ENCODE measurements around the gene DNAJC4.

DNA sequence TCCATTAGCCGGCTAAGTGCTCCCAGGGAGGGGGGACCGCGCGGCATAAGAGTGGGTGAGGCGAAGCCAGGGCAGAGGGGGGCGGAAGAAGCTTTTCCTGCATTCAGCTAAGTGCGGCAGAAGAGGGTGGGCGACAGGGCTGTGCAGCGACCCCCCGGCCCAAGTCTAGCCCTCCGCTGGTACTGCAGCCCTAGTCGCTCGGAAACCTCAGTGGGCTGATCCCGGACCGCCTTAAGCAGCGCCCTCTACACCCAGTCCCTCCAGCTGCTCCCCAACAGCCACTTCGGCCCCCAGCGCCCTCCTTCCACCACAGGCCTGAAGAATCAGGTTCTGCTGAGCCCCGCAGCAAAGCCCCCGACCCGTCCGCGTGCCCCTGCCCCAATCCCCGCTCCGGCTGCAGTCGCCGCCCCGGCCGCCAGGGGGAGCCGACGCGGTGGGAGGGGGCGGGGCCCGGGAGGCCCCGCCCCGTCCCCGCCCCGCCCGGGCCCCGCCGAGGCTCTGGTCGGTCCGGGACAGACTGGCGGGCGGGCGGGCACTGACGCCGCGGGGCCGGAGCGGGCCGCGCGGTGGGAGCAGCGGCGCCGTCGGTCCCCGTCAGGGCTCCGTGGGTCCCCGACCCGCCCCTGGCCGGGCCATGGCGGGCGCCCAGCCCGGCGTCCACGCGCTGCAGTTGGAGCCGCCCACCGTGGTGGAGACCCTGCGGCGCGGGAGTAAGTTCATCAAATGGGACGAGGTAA lies 20.8 kb downstream of the DNAJC4 start, which contains the start of gene PLCB3:
- TF ChIP-seq, protein P1, sequence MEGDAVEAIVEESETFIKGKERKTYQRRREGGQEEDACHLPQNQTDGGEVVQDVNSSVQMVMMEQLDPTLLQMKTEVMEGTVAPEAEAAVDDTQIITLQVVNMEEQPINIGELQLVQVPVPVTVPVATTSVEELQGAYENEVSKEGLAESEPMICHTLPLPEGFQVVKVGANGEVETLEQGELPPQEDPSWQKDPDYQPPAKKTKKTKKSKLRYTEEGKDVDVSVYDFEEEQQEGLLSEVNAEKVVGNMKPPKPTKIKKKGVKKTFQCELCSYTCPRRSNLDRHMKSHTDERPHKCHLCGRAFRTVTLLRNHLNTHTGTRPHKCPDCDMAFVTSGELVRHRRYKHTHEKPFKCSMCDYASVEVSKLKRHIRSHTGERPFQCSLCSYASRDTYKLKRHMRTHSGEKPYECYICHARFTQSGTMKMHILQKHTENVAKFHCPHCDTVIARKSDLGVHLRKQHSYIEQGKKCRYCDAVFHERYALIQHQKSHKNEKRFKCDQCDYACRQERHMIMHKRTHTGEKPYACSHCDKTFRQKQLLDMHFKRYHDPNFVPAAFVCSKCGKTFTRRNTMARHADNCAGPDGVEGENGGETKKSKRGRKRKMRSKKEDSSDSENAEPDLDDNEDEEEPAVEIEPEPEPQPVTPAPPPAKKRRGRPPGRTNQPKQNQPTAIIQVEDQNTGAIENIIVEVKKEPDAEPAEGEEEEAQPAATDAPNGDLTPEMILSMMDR (IDR thresholded peaks at IDR 0.05) = peak; percentile 47 to 99 (median 78)
- peak in 1 of 2 donors; percentile 81 for TF ChIP-seq POLR2A (IDR thresholded peaks at IDR 0.05)

All from thyroid gland (tissue), 4 donors.